ENCODE data around the gene TLE4. TPM values are rescaled to one million over a fixed set of nuclear protein-coding genes. Genes with fewer than 3 reads are reported as not detected.
A peak's percentile ranks its signal among the peaks of the same experiment; 100 is the strongest.

Gene TLE4
- total and polyA plus RNA-seq, 2 of the 4 experiments (the other 2 are of a cell fraction) = 68.0 to 78.1 TPM

GRCh38 chr9:79667817-79668436, 96.2 kb downstream of the TLE4 start:
- H2AFZ ChIP-seq (replicated peaks; ENCODE audit: low read length, poor library complexity) = no peak overlapping the region
- H3K23ac ChIP-seq (ENCODE audit: low read depth, low read length) = no peak overlapping the region
- intact Hi-C loops (cut with micrococcal nuclease) = no loop called here
- H4K5ac ChIP-seq (ENCODE audit: low read depth, low read length) = peak overlapping the region; percentile 66; the same call in 1 of the 2 replicates
- H4K8ac ChIP-seq (ENCODE audit: low read depth in 2 of 2, low read length in 2 of 2) = 0 out of 4 replicates have a peak overlapping the region, but pooled peaks of 1 of the 2 experiments have one; percentile 27
- no peak for ATAC-seq (ENCODE audit: low read depth)
- no peak overlapping the region for H2BK20ac ChIP-seq (ENCODE audit: low read depth, low read length)
- no peak overlapping the region for H3K4me3 ChIP-seq (ENCODE audit: insufficient read depth, low read depth, low read length)
- no peak overlapping the region for H2BK15ac ChIP-seq (ENCODE audit: low read depth, low read length)
- H2AK5ac ChIP-seq (ENCODE audit: low read depth, low read length) = no peak overlapping the region
- peak overlapping the region; percentile 29; the same call in 1 of the 2 replicates for H3K27ac ChIP-seq (ENCODE audit: insufficient read depth, low read length)
- peaks cover 18 to 54% of the 10 kb centered on the region in 2 experiments for H3K79me1 ChIP-seq (ENCODE audit: low read depth in 1 of 2, low read length in 2 of 2)
- TF ChIP-seq NFE2L2 (IDR thresholded peaks at IDR 0.05; ENCODE audit: low read depth, low read length) (no peak), MAFK (IDR thresholded peaks at IDR 0.05; ENCODE audit: low read depth, low read length) (no peak), MXI1 (IDR thresholded peaks at IDR 0.05; ENCODE audit: borderline replicate concordance, low read depth, low read length) (no peak), SMC3 (IDR thresholded peaks at IDR 0.05; ENCODE audit: low read depth, low read length) (no peak), RCOR1 (IDR thresholded peaks at IDR 0.05; ENCODE audit: insufficient replicate concordance, low read length) (no peak), CTCF (conservative IDR thresholded peaks at IDR 0.05; ENCODE audit: low read depth, low read length) (no peak), MAZ (IDR thresholded peaks at IDR 0.05; ENCODE audit: borderline replicate concordance, low read depth, low read length) (no peak), POLR2A (IDR thresholded peaks at IDR 0.05; ENCODE audit: low read depth, low read length) (no peak), RAD21 (IDR thresholded peaks at IDR 0.05; ENCODE audit: low read length) (no peak), USF2 (IDR thresholded peaks at IDR 0.05; ENCODE audit: low read depth, low read length) (no peak), FOS (IDR thresholded peaks at IDR 0.05; ENCODE audit: low read depth, low read length) (no peak), CHD1 (IDR thresholded peaks at IDR 0.05; ENCODE audit: low read depth, low read length) (no peak), RFX5 (IDR thresholded peaks at IDR 0.05; ENCODE audit: low read depth, low read length) (no peak), BHLHE40 (IDR thresholded peaks at IDR 0.05; ENCODE audit: low read depth, low read length) (no peak), ELK1 (IDR thresholded peaks at IDR 0.05; ENCODE audit: borderline replicate concordance, low read depth, low read length) (no peak)
- no peak overlapping the region for H2BK120ac ChIP-seq (ENCODE audit: low read depth, low read length)
- in situ Hi-C loops (cut with MboI; ENCODE audit: low sequenced_read_pairs) = no loop called here
- H3K9ac ChIP-seq (ENCODE audit: low read depth, low read length) = no peak overlapping the region
- H4K20me1 ChIP-seq (ENCODE audit: insufficient read depth, low read length) = no peaks in the 10 kb centered on the region
- WGBS, 2 experiments (ENCODE audit: extremely low coverage in 2 of 2, insufficient read length in 1 of 2) = 80% methylated on average over 1 of the region's 9 CpGs; no CpG with 5 or more reads in 1 of the 2 experiments
- H3K4ac ChIP-seq (ENCODE audit: low read depth, low read length) = no peak overlapping the region
- H4K91ac ChIP-seq (ENCODE audit: insufficient read depth, low read depth, low read length) = no peak overlapping the region
- dilution Hi-C loops (cut with HindIII; ENCODE audit: low sequenced_read_pairs, unreplicated experiment) = no loop called here
- H3K18ac ChIP-seq (ENCODE audit: low read depth, low read length) = peak overlapping the region; percentile 72; the same call in 1 of the 2 replicates
- H2BK5ac ChIP-seq (ENCODE audit: low read depth, low read length, poor library complexity, severe bottlenecking) = peak overlapping the region; percentile 40
- peaks cover 16% of the 10 kb centered on the region for H3K4me1 ChIP-seq (ENCODE audit: control insufficient read depth, insufficient read depth, low read length)
- ChIA-PET CTCF (no interaction called here), POLR2A (ENCODE audit: unreplicated experiment) (no interaction called here)
- no peaks in the 10 kb centered on the region for H3K36me3 ChIP-seq (ENCODE audit: control insufficient read depth, insufficient read depth, low read length)
- no peak overlapping the region for H3K14ac ChIP-seq (replicated peaks; ENCODE audit: low read depth, low read length)
- DNase-seq = no peak
- no peaks in the 10 kb centered on the region for H3K27me3 ChIP-seq (ENCODE audit: control insufficient read depth, insufficient read depth, low read length)
- no TSS peak for BruUV-seq (replicated peaks)
- no peak overlapping the region for H2AK9ac ChIP-seq (replicated peaks; ENCODE audit: low read depth, low read length, poor library complexity)
- no peak overlapping the region for H3K56ac ChIP-seq (ENCODE audit: extremely low read depth, insufficient read depth, low read length)
- no peak overlapping the region for H3K4me2 ChIP-seq (ENCODE audit: low read depth, low read length)
- H3K9me3 ChIP-seq (ENCODE audit: control insufficient read depth, insufficient read depth, low read length) = no peaks in the 10 kb centered on the region
- peaks cover 17% of the 10 kb centered on the region; the same call in 1 of the 2 replicates for H3K9me1 ChIP-seq (ENCODE audit: insufficient read depth, low read length)

All from IMR-90 (cell line).